NAMALWA (cell line): ENCODE measurements around the gene NBPF20.
"Not testable (repeated sequence)": the region's sequence is repeated elsewhere in the genome, so short reads cannot be mapped to it uniquely, and the experiment has no call there.

ENCODE experiments used
- DNase-seq: peaks from one replicate; pipeline ENCODE4 v3.0.0-alpha.2; 2015; ENCODE audit warnings: low spot score

NBPF20 gene, protein sequence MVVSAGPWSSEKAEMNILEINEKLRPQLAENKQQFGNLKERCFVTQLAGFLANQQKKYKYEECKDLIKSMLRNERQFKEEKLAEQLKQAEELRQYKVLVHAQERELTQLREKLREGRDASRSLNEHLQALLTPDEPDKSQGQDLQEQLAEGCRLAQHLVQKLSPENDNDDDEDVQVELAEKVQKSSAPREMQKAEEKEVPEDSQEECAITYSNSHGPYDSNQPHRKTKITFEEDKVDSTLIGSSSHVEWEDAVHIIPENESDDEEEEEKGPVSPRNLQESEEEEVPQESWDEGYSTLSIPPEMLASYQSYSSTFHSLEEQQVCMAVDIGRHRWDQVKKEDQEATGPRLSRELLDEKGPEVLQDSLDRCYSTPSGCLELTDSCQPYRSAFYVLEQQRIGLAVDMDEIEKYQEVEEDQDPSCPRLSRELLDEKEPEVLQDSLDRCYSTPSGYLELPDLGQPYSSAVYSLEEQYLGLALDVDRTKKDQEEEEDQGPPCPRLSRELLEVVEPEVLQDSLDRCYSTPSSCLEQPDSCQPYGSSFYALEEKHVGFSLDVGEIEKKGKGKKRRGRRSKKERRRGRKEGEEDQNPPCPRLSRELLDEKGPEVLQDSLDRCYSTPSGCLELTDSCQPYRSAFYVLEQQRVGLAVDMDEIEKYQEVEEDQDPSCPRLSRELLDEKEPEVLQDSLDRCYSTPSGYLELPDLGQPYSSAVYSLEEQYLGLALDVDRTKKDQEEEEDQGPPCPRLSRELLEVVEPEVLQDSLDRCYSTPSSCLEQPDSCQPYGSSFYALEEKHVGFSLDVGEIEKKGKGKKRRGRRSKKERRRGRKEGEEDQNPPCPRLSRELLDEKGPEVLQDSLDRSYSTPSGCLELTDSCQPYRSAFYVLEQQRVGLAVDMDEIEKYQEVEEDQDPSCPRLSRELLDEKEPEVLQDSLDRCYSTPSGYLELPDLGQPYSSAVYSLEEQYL (N-terminal part only)

GRCh38 chr1:145425436-145426029 lies at the start of gene NBPF20:
TSS of gene NBPF20 (minus strand) at chr1:145425603. CDS start at chr1:145405272, 20,331 bp downstream.
- peak; percentile 91 for DNase-seq

GRCh38 chr1:145474837-145475368 lies 49.5 kb upstream of the NBPF20 start:
- DNase-seq: not testable (repeated sequence)

GRCh38 chr1:145472731-145473130 lies 47.3 kb upstream of the NBPF20 start:
- not testable (repeated sequence) for DNase-seq

DNA sequence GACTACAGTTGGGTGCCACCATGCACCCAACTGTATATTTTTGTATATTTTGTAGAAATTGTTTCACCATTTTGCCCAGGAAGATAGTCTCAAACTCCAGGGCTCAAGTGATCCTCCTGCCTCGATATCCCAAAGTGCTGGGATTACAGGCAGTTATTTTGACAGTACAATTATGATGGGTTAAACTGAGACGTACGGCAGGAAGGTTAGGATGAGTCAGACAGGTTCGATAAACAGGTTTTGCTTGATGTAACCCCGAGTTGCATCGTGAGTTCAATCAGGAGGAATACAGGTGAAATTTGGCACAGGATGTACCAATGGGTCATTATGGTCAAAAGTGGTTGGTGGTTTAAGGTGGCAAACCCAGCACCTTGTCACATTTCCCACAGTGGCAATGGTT lies 46.0 kb upstream of the NBPF20 start:
- not testable (repeated sequence) for DNase-seq

DNA sequence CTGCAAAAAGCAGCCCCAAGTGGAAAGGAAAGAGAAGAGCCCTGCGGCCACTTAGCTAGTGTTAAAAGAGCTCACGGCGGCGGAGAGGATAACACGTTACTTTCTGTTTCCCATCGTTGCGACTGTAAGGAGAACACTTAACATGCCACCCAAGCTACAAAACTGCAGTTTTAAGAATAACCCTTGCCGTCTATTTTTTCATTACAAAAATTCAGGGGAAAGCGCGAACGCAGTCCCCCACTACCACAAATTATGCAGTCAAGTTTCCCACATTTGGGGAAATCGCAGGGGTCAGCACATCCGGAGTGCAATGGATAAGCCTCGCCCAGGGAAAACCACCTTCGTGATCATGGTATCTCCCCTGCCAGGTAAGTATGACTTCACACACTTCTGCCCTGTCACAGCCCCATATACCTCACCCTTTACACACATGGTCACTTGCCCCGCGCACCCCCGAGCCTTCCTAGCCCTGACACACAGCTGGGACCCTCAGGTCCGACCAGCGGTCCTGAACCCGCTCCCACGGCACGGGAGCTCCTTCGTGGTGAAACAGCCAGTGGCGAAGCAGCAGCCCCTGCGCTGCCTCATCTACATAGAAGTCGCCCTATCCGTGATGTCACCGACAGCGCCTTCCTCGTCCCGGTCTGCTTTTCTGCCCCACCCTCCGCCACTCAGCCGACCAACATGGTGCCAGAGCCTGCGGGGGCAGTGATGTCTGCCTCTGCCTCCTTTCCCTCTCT lies 40.2 kb upstream of the NBPF20 start:
- DNase-seq: peak; percentile 100

GRCh38 chr1:145464708-145465336 lies 39.4 kb upstream of the NBPF20 start:
- not testable (repeated sequence) for DNase-seq

DNA sequence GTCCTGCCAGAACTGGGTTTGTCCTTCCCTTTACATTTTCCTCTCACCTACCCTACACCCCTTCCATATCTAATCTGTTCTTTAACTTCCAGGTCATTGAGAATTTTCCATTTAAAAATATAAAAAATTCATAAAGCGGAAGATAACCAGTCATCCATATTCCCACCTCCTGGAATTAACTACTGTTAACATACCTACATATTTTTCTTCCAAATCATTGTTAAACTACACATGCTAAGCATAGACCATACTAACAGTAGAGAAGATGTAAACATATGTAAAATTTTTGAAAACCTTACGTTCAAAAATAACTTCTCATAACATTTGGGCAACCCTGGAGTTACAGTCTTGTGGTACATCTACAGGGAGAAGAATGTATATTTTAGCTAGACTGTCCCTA lies 38.6 kb upstream of the NBPF20 start:
- DNase-seq: peak; percentile 59

DNA sequence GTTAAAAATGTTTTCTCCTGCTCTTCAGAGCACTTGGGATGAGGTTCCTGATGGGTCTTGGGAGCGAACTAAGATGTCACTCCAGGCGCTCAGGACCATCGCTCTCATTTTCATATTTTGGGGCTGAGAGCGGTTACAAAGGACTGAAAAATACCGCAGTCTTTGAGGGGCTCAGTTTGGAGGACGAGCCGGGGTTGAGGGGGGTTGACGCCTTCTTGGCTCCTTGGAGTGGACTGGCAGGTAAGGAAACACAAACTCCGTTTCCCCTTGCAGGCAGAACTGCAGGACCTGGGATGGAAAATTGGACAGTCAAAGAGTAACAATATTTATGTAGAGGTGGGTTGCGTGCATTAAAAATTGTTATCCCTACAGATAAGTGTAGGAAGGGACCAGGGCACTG lies 35.3 kb upstream of the NBPF20 start:
- DNase-seq: not testable (repeated sequence)

DNA sequence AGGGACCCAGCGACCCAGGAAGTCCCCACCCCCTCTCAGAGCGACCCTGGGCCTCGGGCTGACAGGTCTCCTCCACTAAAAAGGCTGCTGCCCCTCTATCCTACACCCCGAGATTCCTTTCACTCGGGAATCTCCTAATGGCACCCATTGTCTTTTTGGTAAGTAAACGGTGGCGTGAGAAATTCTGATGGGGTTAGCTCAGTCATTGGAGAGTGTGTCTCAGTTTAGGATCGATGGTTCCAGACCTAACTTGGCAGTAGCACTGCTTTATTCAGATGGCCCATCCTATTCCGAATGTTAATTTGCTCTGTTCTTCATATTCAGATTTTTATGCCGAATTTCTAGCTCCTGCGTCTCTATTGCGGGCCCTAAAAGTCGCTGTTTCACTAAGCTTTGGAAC lies 34.6 kb upstream of the NBPF20 start:
- DNase-seq: not testable (repeated sequence)

GRCh38 chr1:145459591-145459990 lies 34.2 kb upstream of the NBPF20 start:
- DNase-seq: not testable (repeated sequence)

- not testable (repeated sequence) for DNase-seq
Observed at GRCh38 chr1:145459063-145459462, 33.7 kb upstream of the NBPF20 start.

DNA sequence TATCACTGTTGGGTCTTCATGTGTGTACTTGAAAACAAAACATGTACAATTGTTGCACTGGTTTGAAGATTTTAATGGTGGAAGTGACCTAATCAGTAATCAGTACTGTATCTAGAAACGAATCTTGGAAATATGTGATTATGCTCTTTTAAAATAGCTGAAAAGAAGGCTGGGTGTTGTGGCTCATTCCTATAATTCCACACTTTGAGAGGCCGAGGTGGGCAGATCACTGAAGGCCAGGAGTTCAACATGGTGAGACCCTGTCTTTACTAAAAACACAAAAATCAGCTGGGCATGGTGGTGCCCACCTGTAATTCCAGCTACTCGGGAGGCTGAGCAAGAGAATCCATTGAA lies 29.4 kb upstream of the NBPF20 start:
- not testable (repeated sequence) for DNase-seq

DNA sequence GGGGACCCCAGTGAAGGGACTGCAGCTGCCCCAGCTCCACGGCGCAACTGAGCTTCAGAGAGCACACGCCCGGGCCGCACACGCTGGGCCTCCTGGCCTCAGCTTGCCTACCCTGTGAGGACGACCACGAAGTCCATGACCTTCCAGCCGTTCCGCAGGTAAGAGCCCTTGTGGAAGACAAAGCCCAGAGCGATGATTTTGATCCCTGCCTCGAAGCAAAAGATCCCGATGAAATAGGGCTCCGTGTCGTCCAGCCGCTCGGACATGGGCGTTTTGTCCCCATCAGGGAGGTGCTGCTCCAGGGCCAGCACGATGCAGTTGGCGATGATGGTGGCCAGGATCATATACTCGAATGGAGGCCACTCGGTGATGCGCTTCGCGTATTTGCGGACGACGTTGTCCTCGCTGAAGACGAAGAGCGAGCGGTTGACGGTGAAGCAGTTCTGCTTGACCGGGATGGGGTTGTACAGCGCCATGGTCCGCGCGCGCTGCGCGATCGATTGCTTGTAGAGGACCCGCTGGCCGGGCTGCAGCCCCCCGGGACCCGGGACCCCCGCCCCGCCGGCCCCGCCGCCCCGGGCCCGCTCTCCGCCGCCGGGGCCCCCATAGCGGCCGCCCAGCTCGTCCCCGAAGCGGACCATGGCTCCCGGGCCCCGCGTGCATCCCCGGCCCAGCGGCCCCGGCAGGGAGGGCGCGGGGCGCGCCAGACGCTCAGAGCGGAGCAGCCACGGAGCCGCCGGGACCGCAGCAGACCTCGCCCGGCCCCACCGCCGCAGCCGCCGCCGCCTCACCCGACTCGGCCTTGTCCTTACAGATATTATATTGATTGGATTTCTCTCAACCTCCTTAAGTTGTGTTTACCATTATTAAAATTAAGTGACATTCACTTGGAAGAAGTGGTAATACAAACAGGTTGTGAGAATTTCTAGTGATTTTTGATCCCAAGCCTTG lies 28.7 kb upstream of the NBPF20 start:
- not testable (repeated sequence) for DNase-seq

- DNase-seq: not testable (repeated sequence)
Observed at GRCh38 chr1:145452506-145452905, 27.1 kb upstream of the NBPF20 start.

- not testable (repeated sequence) for DNase-seq
Observed at GRCh38 chr1:145451914-145452313, 26.5 kb upstream of the NBPF20 start.

DNA sequence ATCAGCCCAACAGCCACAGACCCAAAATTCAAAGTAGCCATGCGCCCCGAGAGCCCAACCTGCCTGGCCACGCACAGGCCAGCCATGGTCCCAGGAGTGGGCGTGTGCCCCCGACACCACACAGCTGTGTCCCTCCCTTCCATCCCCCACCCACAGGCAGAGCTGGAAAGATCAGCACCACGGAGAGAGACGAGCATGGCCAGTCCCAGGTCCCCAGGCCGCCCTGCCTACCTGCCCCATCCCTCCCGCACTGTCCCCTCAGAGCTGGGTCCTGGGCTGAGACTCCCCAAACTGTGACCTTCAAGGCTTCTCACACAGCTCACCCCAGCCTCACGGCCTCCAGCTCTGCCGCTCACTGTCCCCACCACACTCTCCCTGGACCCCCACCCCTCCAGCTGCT lies 19.8 kb upstream of the NBPF20 start:
- not testable (repeated sequence) for DNase-seq

- DNase-seq: not testable (repeated sequence)
Observed at GRCh38 chr1:145442340-145442739, 16.9 kb upstream of the NBPF20 start.

- DNase-seq: not testable (repeated sequence)
Observed at GRCh38 chr1:145431363-145432256, 6.2 kb upstream of the NBPF20 start.

DNA sequence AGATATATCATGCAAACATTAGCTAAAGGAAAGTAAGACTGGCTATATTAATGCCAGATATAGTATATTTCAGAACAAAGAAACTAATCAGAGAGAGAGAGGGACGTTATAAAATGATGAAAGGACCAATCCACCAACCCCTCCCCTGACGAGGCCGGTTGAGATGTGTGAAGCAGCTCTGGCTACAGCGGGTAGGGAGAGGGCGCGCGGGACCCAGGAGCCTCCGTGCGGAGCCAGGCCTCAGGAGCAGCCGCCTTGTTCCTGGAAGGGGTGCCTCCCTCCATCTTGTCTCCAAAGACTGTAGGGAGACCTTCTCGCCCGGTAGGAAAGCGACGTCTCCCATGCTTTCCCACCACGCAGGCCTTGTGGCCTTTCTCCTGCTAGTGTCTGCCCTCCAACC lies 5.4 kb upstream of the NBPF20 start:
- not testable (repeated sequence) for DNase-seq
